ENCODE data around the gene ANKZF1. TPM values are rescaled to one million over a fixed set of nuclear protein-coding genes. Genes with fewer than 3 reads are reported as not detected.

The ANKZF1 gene
- polyA plus RNA-seq, 1 of the 3 experiments (the other 2 are of a cell fraction), result 22.3 TPM

- Histone ChIP-seq H3K36me3 (replicated peaks in 1 of 2; ENCODE audit: control insufficient read depth in 1 of 2, insufficient read depth in 2 of 2, low read length in 1 of 2) (peaks cover 13 to 48% of the 10 kb centered on the region in 2 experiments), H3K79me2 (ENCODE audit: insufficient read depth) (no peaks in the 10 kb centered on the region), H3F3A (replicated peaks; ENCODE audit: insufficient read depth) (peaks cover 24% of the 10 kb centered on the region), H3K9ac (no peak overlapping the region), H3K27ac (ENCODE audit: low read depth in 2 of 2, low read length in 1 of 2) (no peak overlapping the region), H3K9me3 (no peaks in the 10 kb centered on the region), H4K20me1 (ENCODE audit: insufficient read depth) (no peaks in the 10 kb centered on the region), H3K27me3 (ENCODE audit: insufficient read depth) (no peaks in the 10 kb centered on the region), H3K4me1 (ENCODE audit: control insufficient read depth in 1 of 2, insufficient read depth in 2 of 2, low read depth in 1 of 2, low read length in 1 of 2) (peaks cover 5 to 29% of the 10 kb centered on the region in 2 experiments; a peak in 3 of 4 replicates), H3K4me3 (ENCODE audit: low read depth in 2 of 2, low read length in 1 of 2) (no peak overlapping the region), H3K4me2 (no peak overlapping the region), H2AFZ (ENCODE audit: low read depth) (no peak overlapping the region), H3K9me2 (no peaks in the 10 kb centered on the region)
- no peak for TF ChIP-seq SMC3 (IDR thresholded peaks at IDR 0.05; ENCODE audit: low read depth, low read length)
- no peak for TF ChIP-seq USF1 (IDR thresholded peaks at IDR 0.05; ENCODE audit: borderline replicate concordance, low read depth)
- no peak for TF ChIP-seq GATA2 (CRISPR knock-in tag; IDR thresholded peaks at IDR 0.05)
- TF ChIP-seq POLR2AphosphoS5 (IDR thresholded peaks at IDR 0.05; ENCODE audit: low read depth, low read length), result no peak
- TF ChIP-seq PBX3 (IDR thresholded peaks at IDR 0.05), result no peak
- TF ChIP-seq EZH2phosphoT487 (IDR thresholded peaks at IDR 0.05; ENCODE audit: borderline replicate concordance, low read depth), result no peak
- TF ChIP-seq SIN3A (IDR thresholded peaks at IDR 0.05; ENCODE audit: borderline replicate concordance, low read depth, low read length), result no peak
- TF ChIP-seq REST (IDR thresholded peaks at IDR 0.05; ENCODE audit: low read depth, low read length), result no peak
- no peak for DNase-seq
- ChIA-PET POLR2A (no interaction called here), CTCF (interaction anchor here (1.0 to 3.1 kb wide), 3 partner anchors 55 to 85 kb away, joined by 3 to 16 read pairs (median 5); partner anchors contain the start of gene NHEJ1)
- WGBS (ENCODE audit: low lambda C conversion rate), result 100% methylated on average over 6 of the region's 6 CpGs
These were observed 14.8 kb upstream of the ANKZF1 start for GRCh38 chr2:219214786-219215185.

- no peaks in the 10 kb centered on the region for H4K20me1 ChIP-seq (ENCODE audit: insufficient read depth)
These were observed 13.6 kb upstream of the ANKZF1 start for GRCh38 chr2:219215871-219216534.

More at GRCh38 chr2:219215871-219216534, 13.6 kb upstream of the ANKZF1 start:
- Histone ChIP-seq H3K9ac (no peak overlapping the region), H3F3A (replicated peaks; ENCODE audit: insufficient read depth) (peaks cover 27% of the 10 kb centered on the region), H3K4me3 (ENCODE audit: low read depth in 2 of 2, low read length in 1 of 2) (no peak overlapping the region), H3K79me2 (ENCODE audit: insufficient read depth) (no peaks in the 10 kb centered on the region), H3K27me3 (ENCODE audit: insufficient read depth) (no peaks in the 10 kb centered on the region), H3K9me3 (no peaks in the 10 kb centered on the region), H3K4me2 (no peak overlapping the region), H3K27ac (ENCODE audit: low read depth in 2 of 2, low read length in 1 of 2) (no peak overlapping the region; a peak in 1 of 4 replicates), H3K9me2 (no peaks in the 10 kb centered on the region), H3K4me1 (ENCODE audit: control insufficient read depth in 1 of 2, insufficient read depth in 2 of 2, low read depth in 1 of 2, low read length in 1 of 2) (peaks cover 5 to 30% of the 10 kb centered on the region in 2 experiments; a peak in 3 of 4 replicates), H3K36me3 (replicated peaks in 1 of 2; ENCODE audit: control insufficient read depth in 1 of 2, insufficient read depth in 2 of 2, low read length in 1 of 2) (peaks cover 13 to 46% of the 10 kb centered on the region in 2 experiments), H2AFZ (ENCODE audit: low read depth) (no peak overlapping the region)
- DNase-seq, result no peak
- ChIA-PET CTCF (interaction anchor here (1.1 to 4.7 kb wide), 6 partner anchors 9 to 79 kb away, joined by 3 to 26 read pairs (median 6); partner anchors contain the start of genes NHEJ1 and ZFAND2B), POLR2A (interaction anchor here (0.5 to 4.0 kb wide), 3 partner anchors 9 to 29 kb away, joined by 3 to 52 read pairs (median 3); partner anchors contain the start of genes GLB1L, STK16 and ZFAND2B)
- TF ChIP-seq FOSL2 (IDR thresholded peaks at IDR 0.05; ENCODE audit: borderline replicate concordance, low read depth) (no peak), NRF1 (IDR thresholded peaks at IDR 0.05; ENCODE audit: low read depth, low read length) (no peak), RCOR1 (IDR thresholded peaks at IDR 0.05; ENCODE audit: low read length) (no peak), YY1 (IDR thresholded peaks at IDR 0.05; ENCODE audit: low read depth) (no peak), RXRA (IDR thresholded peaks at IDR 0.05; ENCODE audit: borderline replicate concordance, low read depth) (no peak), ZBTB33 (IDR thresholded peaks at IDR 0.05; ENCODE audit: borderline replicate concordance, low read depth) (no peak), ELF1 (IDR thresholded peaks at IDR 0.05) (no peak), PBX3 (IDR thresholded peaks at IDR 0.05) (no peak)
- 92% methylated on average over 25 of the region's 27 CpGs for WGBS (ENCODE audit: low lambda C conversion rate)

Measured in SK-N-SH (cell line).